B cell (primary cell): ENCODE measurements around the gene IRF9. TPM values are rescaled to one million over a fixed set of nuclear protein-coding genes. Genes with fewer than 3 reads are reported as not detected.

Experiments used
- ATAC-seq: fragments of 200-7000 bp; cut with Tn5 transposase; one replicate; pipeline ENCODE4 v1.10.0; 2021; ENCODE audit warnings: low read depth, mild to moderate bottlenecking, moderate number of reproducible peaks, moderate library complexity
- CTCF ChIA-PET: fragments of 350-600 bp; sonication (Branson Sonifier 250); formaldehyde crosslinking; loops from one replicate; lab custom pipeline; 2021; ENCODE audit warnings: antibody characterized with exemption, inconsistent platforms; lab: Charles Lee
- POLR2A ChIA-PET: fragments of 350-600 bp; sonication (Branson Sonifier 250); formaldehyde crosslinking; loops from one replicate; lab custom pipeline; 2021; ENCODE audit warnings: antibody characterized with exemption; lab: Charles Lee
- DNase-seq: peaks from one replicate; pipeline ENCODE4 v3.0.0; 2013
- H2AFZ ChIP-seq: 2 replicates; pipeline ENCODE4 v1.6.1; 2012; ENCODE audit warnings: mild to moderate bottlenecking, low read depth, low read length; ENCODE audit not compliant: insufficient read depth, poor library complexity, severe bottlenecking
- H3K27ac ChIP-seq, 2 donors: 1 replicate in 1 of 2; 2 replicates in 1 of 2; pipeline ENCODE4 v1.5.1; 2012 to 2013; ENCODE audit warnings: low read length in 2 of 2, mild to moderate bottlenecking in 2 of 2, moderate library complexity in 1 of 2
- H3K27me3 ChIP-seq, 4 experiments: fragments of 200-600 bp in 1 of 4; sonication (generic) in 1 of 4; replicated peaks in 1 of 4; 1 replicate in 2 of 4; 2 replicates in 2 of 4; pipeline versions ENCODE4 v1.6.1 to v1.7.0; 2013 to 2016; ENCODE audit warnings: low read length in 3 of 4, mild to moderate bottlenecking in 2 of 4, mixed read lengths in 1 of 4, moderate library complexity in 1 of 4; ENCODE audit not compliant: insufficient read depth in 4 of 4, control insufficient read depth in 3 of 4; ENCODE audit errors: control extremely low read depth in 1 of 4
- H3K36me3 ChIP-seq, 2 experiments: replicated peaks in 1 of 2; 1 replicate in 1 of 2; 2 replicates in 1 of 2; pipeline versions ENCODE4 v1.6.1 to v1.7.1; 2013; ENCODE audit warnings: low read length in 1 of 2; ENCODE audit not compliant: insufficient read depth in 2 of 2, control insufficient read depth in 1 of 2; ENCODE audit errors: control extremely low read depth in 1 of 2, extremely low read depth in 1 of 2
- H3K4me1 ChIP-seq, 2 donors: fragments of 200-600 bp in 1 of 2; sonication (generic) in 1 of 2; 1 replicate in 1 of 2; 2 replicates in 1 of 2; pipeline versions ENCODE4 v1.5.1 to v1.6.1; 2013 to 2017; ENCODE audit warnings: low read length in 2 of 2; ENCODE audit not compliant: control insufficient read depth in 2 of 2, insufficient read depth in 2 of 2
- H3K4me2 ChIP-seq: replicated peaks from 2 replicates; pipeline ENCODE3; 2012; ENCODE audit warnings: mild to moderate bottlenecking, low read depth, low read length; ENCODE audit not compliant: poor library complexity, severe bottlenecking
- H3K4me3 ChIP-seq, 5 experiments: fragments of 200-600 bp in 1 of 5; sonication (generic) in 1 of 5; 1 replicate in 3 of 5; 2 replicates in 2 of 5; pipeline versions ENCODE4 v1.5.1 to v1.7.0; 2011 to 2016; ENCODE audit warnings: low read length in 4 of 5, mild to moderate bottlenecking in 4 of 5, low read depth in 2 of 5, control low read depth in 1 of 5, moderate library complexity in 1 of 5; ENCODE audit not compliant: insufficient read depth in 1 of 5; ENCODE audit errors: control extremely low read depth in 1 of 5, extremely low read depth in 1 of 5
- H3K79me2 ChIP-seq: fragments of 200-600 bp; sonication (generic); one replicate; pipeline ENCODE4 v1.6.0; 2016; ENCODE audit warnings: low read length; ENCODE audit not compliant: control insufficient read depth, insufficient read depth
- H3K9ac ChIP-seq: fragments of 200-600 bp; sonication (generic); 2 replicates; pipeline ENCODE4 v1.6.1; 2017; ENCODE audit warnings: mild to moderate bottlenecking, low read length, moderate library complexity
- H3K9me3 ChIP-seq, 3 donors: one replicate each; pipeline versions ENCODE4 v1.6.1 to v1.7.1; 2013; ENCODE audit warnings: low read length in 2 of 3; ENCODE audit not compliant: control insufficient read depth in 2 of 3, insufficient read depth in 1 of 3; ENCODE audit errors: control extremely low read depth in 1 of 3
- H4K20me1 ChIP-seq: 2 replicates; pipeline ENCODE4 v1.6.0; 2012; ENCODE audit warnings: mild to moderate bottlenecking, low read length; ENCODE audit not compliant: insufficient read depth, control insufficient read depth, poor library complexity, severe bottlenecking
- H3K27ac Mint-ChIP-seq: one replicate; pipeline ENCODE4 v1.8.0; 2021; ENCODE audit warnings: mixed read lengths
- H3K27me3 Mint-ChIP-seq: one replicate; pipeline ENCODE4 v1.8.0; 2021; ENCODE audit warnings: mixed read lengths
- H3K4me1 Mint-ChIP-seq: one replicate; pipeline ENCODE4 v1.8.0; 2021; ENCODE audit warnings: mixed read lengths
- H3K4me3 Mint-ChIP-seq: one replicate; pipeline ENCODE4 v1.8.0; 2021; ENCODE audit warnings: mixed read lengths
- H3K9me3 Mint-ChIP-seq: one replicate; pipeline ENCODE4 v1.8.0; 2022; ENCODE audit warnings: mixed read lengths; ENCODE audit not compliant: insufficient read depth
- CTCF ChIP-seq: fragments of 200-600 bp; IDR thresholded peaks from one replicate; pipeline ENCODE4 v1.8.0; 2022; ENCODE audit warnings: antibody characterized with exemption, mild to moderate bottlenecking
- EZH2 ChIP-seq: IDR thresholded peaks from 2 replicates; pipeline ENCODE4 v1.6.1; 2012; ENCODE audit warnings: borderline replicate concordance, low read depth, mild to moderate bottlenecking, moderate library complexity, low read length; ENCODE audit not compliant: insufficient read depth, poor library complexity, severe bottlenecking
- WGBS: methylation state at CpG from one replicate; pipeline ENCODE4 v1.1.5; 2013; ENCODE audit warnings: missing lambda C conversion rate; ENCODE audit not compliant: insufficient coverage; 5-methylcytosine and 5-hydroxymethylcytosine counted together
- intact Hi-C: fragments of 100-400 bp; cut with micrococcal nuclease; formaldehyde crosslinking; loops from one replicate; pipeline ENCODE4 v1.10.0; 2022
- polyA plus RNA-seq: library from polyadenylated mRNA; depleted of rRNA; stranded (reverse); fragments of >200 nt; gene quantifications from 2 replicates; pipeline ENCODE4 v1.2.3, GENCODE V29; 2012
- total RNA-seq, 2 donors: library from RNA; stranded (reverse); fragments of 120-200 nt in 1 of 2; gene quantifications; 1 replicate in 1 of 2; 2 replicates in 1 of 2; pipeline versions ENCODE4 v1.2.3 to v1.2.4, GENCODE V29; 2013 to 2022

Gene IRF9
- total and polyA plus RNA-seq, 2 donors (not counting 1 experiment from before 2014, with no cell fraction given) = 191 to 269 TPM

- Histone ChIP-seq H3K4me3 (peak overlapping the region; percentile 83 to 95 (median 94)), H2AFZ (peak overlapping the region; percentile 83), H3K27ac (peak overlapping the region; percentile 77 to 90), H3K9me3 (no peaks in the 10 kb centered on the region), H4K20me1 (peaks cover 37% of the 10 kb centered on the region), H3K4me1 (peaks cover 25 to 41% of the 10 kb centered on the region in 2 donors), H3K9ac (peak overlapping the region; percentile 83), H3K36me3 (peaks cover 0 to 46% of the 10 kb centered on the region in 2 experiments), H3K79me2 (peaks cover 75% of the 10 kb centered on the region), H3K4me2 (peak overlapping the region; percentile 90), H3K27me3 (no peaks in the 10 kb centered on the region)
- TF ChIP-seq CTCF = no peak
- no peak for TF ChIP-seq EZH2
- intact Hi-C loops = loop anchor here (1.0 to 10.0 kb wide), 7 partner anchors 10 to 1051 kb away; partner anchors contain the start of genes ACIN1, C14orf119, GMPR2 and IPO4
- H3K27me3 Mint-ChIP-seq = no peaks in the 10 kb centered on the region
- ChIA-PET POLR2A (interaction anchor here (1.0 to 4.1 kb wide), 10 partner anchors 7 to 286 kb away, joined by 3 to 43 read pairs (median 8); partner anchors contain the start of genes CHMP4A, DCAF11, IRF9 and NRL), CTCF (interaction anchor here (1.1 to 6.2 kb wide), 9 partner anchors 9 to 54 kb away, joined by 3 to 62 read pairs (median 7); partner anchors contain the start of genes DCAF11, IRF9, NRL and PSME1)
- DNase-seq = no peak
- no peak for ATAC-seq
- H3K9me3 Mint-ChIP-seq = no peaks in the 10 kb centered on the region
- H3K27ac Mint-ChIP-seq = peak overlapping the region; percentile 95
- peaks cover 58% of the 10 kb centered on the region for H3K4me1 Mint-ChIP-seq
- WGBS = 20% methylated on average over 4 of the region's 9 CpGs
- H3K4me3 Mint-ChIP-seq = peak overlapping the region; percentile 95
Measured at GRCh38 chr14:24145690-24146452, 15.2 kb upstream of the IRF9 start.
